ENCODE data around the gene ECSIT. TPM values are rescaled to one million over a fixed set of nuclear protein-coding genes. Genes with fewer than 3 reads are reported as not detected.

ECSIT gene
- total and polyA plus RNA-seq, 2 experiments from 2014 or later, result 17.1 to 28.0 TPM

DNA sequence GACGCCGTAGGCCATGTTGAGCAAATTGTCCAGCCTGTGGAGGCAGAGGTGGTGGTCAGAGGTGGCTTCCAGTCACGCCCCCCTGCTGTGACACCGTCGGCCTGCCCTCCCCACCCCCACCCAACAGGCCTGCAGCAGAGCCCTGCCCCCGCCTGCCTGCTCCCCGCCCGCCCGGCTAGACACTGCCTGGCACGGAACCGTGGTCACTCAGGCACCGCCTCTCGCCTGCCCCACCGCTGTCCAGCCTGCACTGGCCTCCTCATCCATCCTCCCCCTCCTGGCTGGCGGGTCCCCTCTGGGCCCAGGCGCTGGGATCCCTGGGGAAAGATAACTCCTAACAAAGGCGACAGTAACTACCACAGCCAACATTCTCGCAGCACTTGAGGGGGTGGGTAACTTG, 71.8 kb downstream of the ECSIT start:
- Histone ChIP-seq H3K27ac (no peak overlapping the region), H3F3A (ENCODE audit: insufficient read depth) (no peaks in the 10 kb centered on the region), H3K9ac (no peak overlapping the region), H3K9me2 (ENCODE audit: insufficient read depth) (no peaks in the 10 kb centered on the region), H4K20me1 (ENCODE audit: insufficient read depth) (no peaks in the 10 kb centered on the region), H3K4me3 (no peak overlapping the region), H3K4me2 (ENCODE audit: unreplicated experiment) (no peak overlapping the region), H3K79me2 (ENCODE audit: insufficient read depth) (no peaks in the 10 kb centered on the region), H3K9me3 (ENCODE audit: low read depth) (no peaks in the 10 kb centered on the region), H3K27me3 (replicated peaks; ENCODE audit: insufficient read depth) (no peaks in the 10 kb centered on the region), H3K36me3 (ENCODE audit: low read depth) (no peaks in the 10 kb centered on the region), H2AFZ (no peak overlapping the region), H3K4me1 (ENCODE audit: insufficient read depth) (no peaks in the 10 kb centered on the region)
- DNase-seq, result no peak
- in situ Hi-C loops (cut with MboI), result loop anchor here (25.0 kb wide), 1 partner anchor 170 kb away; the partner anchor contains the start of gene TSPAN16
- WGBS, 2 experiments (ENCODE audit: low coverage in 1 of 2, low lambda C conversion rate in 2 of 2, missing lambda C conversion rate in 2 of 2), result 30 to 34% methylated on average over 11 to 16 of the region's 18 CpGs
- no peak for TF ChIP-seq EZH2phosphoT487 (IDR thresholded peaks at IDR 0.05; ENCODE audit: insufficient read depth, low read depth)
- TF ChIP-seq EZH2 (IDR thresholded peaks at IDR 0.05; ENCODE audit: insufficient read depth, poor library complexity, severe bottlenecking), result no peak

DNA sequence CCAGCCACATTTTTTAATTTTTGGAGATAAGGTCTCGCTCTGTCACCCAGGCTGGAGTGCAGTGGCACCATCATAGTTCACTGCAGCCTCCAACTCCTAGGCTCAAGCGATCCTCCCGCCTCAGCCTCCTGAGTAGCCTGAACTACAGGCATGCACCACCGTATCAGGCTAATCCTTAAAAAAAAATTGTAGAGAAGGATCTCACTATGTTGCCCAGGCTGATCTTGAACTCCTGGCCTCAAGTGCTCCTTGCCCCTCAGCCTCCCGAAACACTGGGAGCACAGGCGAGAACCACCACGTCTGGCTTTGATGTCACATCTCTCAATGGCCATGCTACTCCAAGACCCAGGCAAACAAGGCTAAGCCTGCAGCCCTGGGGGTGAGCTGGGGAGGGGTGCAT, 72.3 kb downstream of the ECSIT start:
- no peak overlapping the region for H3K9ac ChIP-seq
- no peak overlapping the region for H2AFZ ChIP-seq
- no peak overlapping the region for H3K4me3 ChIP-seq
- no peaks in the 10 kb centered on the region for H3K4me1 ChIP-seq (ENCODE audit: insufficient read depth)
- no peak overlapping the region for H3K27ac ChIP-seq
- H3K36me3 ChIP-seq (ENCODE audit: low read depth), result no peaks in the 10 kb centered on the region
- no peaks in the 10 kb centered on the region for H4K20me1 ChIP-seq (ENCODE audit: insufficient read depth)
- DNase-seq, result no peak
- H3K4me2 ChIP-seq (ENCODE audit: unreplicated experiment), result no peak overlapping the region
- H3K9me3 ChIP-seq (ENCODE audit: low read depth), result no peaks in the 10 kb centered on the region
- WGBS, 2 experiments (ENCODE audit: low coverage in 1 of 2, low lambda C conversion rate in 2 of 2, missing lambda C conversion rate in 2 of 2), result 74 to 80% methylated on average over 7 of the region's 7 CpGs
- in situ Hi-C loops (cut with MboI), result loop anchor here (25.0 kb wide), 1 partner anchor 169 kb away; the partner anchor contains the start of gene TSPAN16
- H3K27me3 ChIP-seq (replicated peaks; ENCODE audit: insufficient read depth), result no peaks in the 10 kb centered on the region
- H3K9me2 ChIP-seq (ENCODE audit: insufficient read depth), result no peaks in the 10 kb centered on the region
- H3F3A ChIP-seq (ENCODE audit: insufficient read depth), result no peaks in the 10 kb centered on the region
- TF ChIP-seq EZH2phosphoT487 (IDR thresholded peaks at IDR 0.05; ENCODE audit: insufficient read depth, low read depth) (no peak), EZH2 (IDR thresholded peaks at IDR 0.05; ENCODE audit: insufficient read depth, poor library complexity, severe bottlenecking) (no peak)
- H3K79me2 ChIP-seq (ENCODE audit: insufficient read depth), result no peaks in the 10 kb centered on the region

Small RNA genes within 50 kb of the gene (microRNA-seq; reads per million reads assigned to microRNA genes)
- not detected for gene MIR7974 (ENCODE audit: borderline number of aligned reads)

Small RNA genes within 50 kb of the gene (small RNA-seq; reads per million reads assigned to genes)
- gene MIR7974 (ENCODE audit: low read depth, low replicate concordance) (0.19 reads per million), gene RN7SL833P (ENCODE audit: low read depth, low replicate concordance) (0.74 reads per million, percentile 25 among the genes with 10 or more reads in this experiment)

Other genes with a start within 250 kb of the ECSIT start
- gene TSPAN16, start 233.0 kb downstream of the ECSIT start, total RNA-seq (2014; rRNA removed; shearing (Covaris generic)), result not detected in 2 replicates
- gene TSPAN16, start 233.0 kb downstream of the ECSIT start, polyA plus RNA-seq (2016; fragmentation: Nextera tagmentation; extraction: Ambion mirVana), result not detected in 2 replicates
- 5.1 and 9.0 TPM in 2 replicates for gene RAB3D, start 189.5 kb downstream of the ECSIT start, total RNA-seq (2014; rRNA removed; shearing (Covaris generic))
- 3.7 and 4.3 TPM in 2 replicates for gene RAB3D, start 189.5 kb downstream of the ECSIT start, polyA plus RNA-seq (2016; fragmentation: Nextera tagmentation; extraction: Ambion mirVana)
- gene TMEM205, start 182.9 kb downstream of the ECSIT start, total RNA-seq (2014; rRNA removed; shearing (Covaris generic)), result 66.1 and 152 TPM in 2 replicates
- gene TMEM205, start 182.9 kb downstream of the ECSIT start, polyA plus RNA-seq (2016; fragmentation: Nextera tagmentation; extraction: Ambion mirVana), result 84.6 and 90.1 TPM in 2 replicates
- 8.5 and 11.6 TPM in 2 replicates for gene CCDC159, start 182.6 kb downstream of the ECSIT start, total RNA-seq (2014; rRNA removed; shearing (Covaris generic))
- 11.4 and 16.5 TPM in 2 replicates for gene CCDC159, start 182.6 kb downstream of the ECSIT start, polyA plus RNA-seq (2016; fragmentation: Nextera tagmentation; extraction: Ambion mirVana)
- gene PLPPR2, start 173.7 kb downstream of the ECSIT start, total RNA-seq (2014; rRNA removed; shearing (Covaris generic)), result 39.7 and 67.8 TPM in 2 replicates
- gene PLPPR2, start 173.7 kb downstream of the ECSIT start, polyA plus RNA-seq (2016; fragmentation: Nextera tagmentation; extraction: Ambion mirVana), result 52.0 TPM in 2 replicates
- 0.32 TPM in 1 of 2 replicates, not detected in the other for gene SWSAP1, start 154.5 kb downstream of the ECSIT start, total RNA-seq (2014; rRNA removed; shearing (Covaris generic))
- gene SWSAP1, start 154.5 kb downstream of the ECSIT start, polyA plus RNA-seq (2016; fragmentation: Nextera tagmentation; extraction: Ambion mirVana), result 1.3 and 1.4 TPM in 2 replicates
- gene EPOR, start 144.8 kb downstream of the ECSIT start, total RNA-seq (2014; rRNA removed; shearing (Covaris generic)), result 4.4 and 7.0 TPM in 2 replicates
- gene EPOR, start 144.8 kb downstream of the ECSIT start, polyA plus RNA-seq (2016; fragmentation: Nextera tagmentation; extraction: Ambion mirVana), result 4.3 and 4.7 TPM in 2 replicates
- 0.54 and 5.9 TPM in 2 replicates for gene RGL3, start 109.8 kb downstream of the ECSIT start, total RNA-seq (2014; rRNA removed; shearing (Covaris generic))
- gene RGL3, start 109.8 kb downstream of the ECSIT start, polyA plus RNA-seq (2016; fragmentation: Nextera tagmentation; extraction: Ambion mirVana), result 0.43 and 1.4 TPM in 2 replicates
- gene ODAD3, start 94.0 kb downstream of the ECSIT start, total RNA-seq (2014; rRNA removed; shearing (Covaris generic)), result 0.54 TPM in 1 of 2 replicates, not detected in the other
- 0.44 and 0.95 TPM in 2 replicates for gene ODAD3, start 94.0 kb downstream of the ECSIT start, polyA plus RNA-seq (2016; fragmentation: Nextera tagmentation; extraction: Ambion mirVana)
- gene PRKCSH, start 93.5 kb downstream of the ECSIT start, total RNA-seq (2014; rRNA removed; shearing (Covaris generic)), result 118 and 142 TPM in 2 replicates
- gene PRKCSH, start 93.5 kb downstream of the ECSIT start, polyA plus RNA-seq (2016; fragmentation: Nextera tagmentation; extraction: Ambion mirVana), result 94.1 and 104 TPM in 2 replicates
- not detected in 2 replicates for gene ELAVL3, start 48.1 kb downstream of the ECSIT start, total RNA-seq (2014; rRNA removed; shearing (Covaris generic))
- not detected in 2 replicates for gene ELAVL3, start 48.1 kb downstream of the ECSIT start, polyA plus RNA-seq (2016; fragmentation: Nextera tagmentation; extraction: Ambion mirVana)
- gene ZNF653, start 23.3 kb downstream of the ECSIT start, total RNA-seq (2014; rRNA removed; shearing (Covaris generic)), result 3.9 and 4.6 TPM in 2 replicates
- 1.4 and 2.2 TPM in 2 replicates for gene ZNF653, start 23.3 kb downstream of the ECSIT start, polyA plus RNA-seq (2016; fragmentation: Nextera tagmentation; extraction: Ambion mirVana)
- gene CNN1, start 9.7 kb upstream of the ECSIT start, total RNA-seq (2014; rRNA removed; shearing (Covaris generic)), result 44.5 and 47.4 TPM in 2 replicates
- gene CNN1, start 9.7 kb upstream of the ECSIT start, polyA plus RNA-seq (2016; fragmentation: Nextera tagmentation; extraction: Ambion mirVana), result 27.1 and 30.0 TPM in 2 replicates
- gene ELOF1, start 30.1 kb upstream of the ECSIT start, total RNA-seq (2014; rRNA removed; shearing (Covaris generic)), result 32.4 and 50.6 TPM in 2 replicates
- gene ELOF1, start 30.1 kb upstream of the ECSIT start, polyA plus RNA-seq (2016; fragmentation: Nextera tagmentation; extraction: Ambion mirVana), result 71.8 and 72.6 TPM in 2 replicates
- gene ACP5, start 48.5 kb upstream of the ECSIT start, total RNA-seq (2014; rRNA removed; shearing (Covaris generic)), result 0.11 TPM in 1 of 2 replicates, not detected in the other
- 0.26 TPM in 1 of 2 replicates, not detected in the other for gene ACP5, start 48.5 kb upstream of the ECSIT start, polyA plus RNA-seq (2016; fragmentation: Nextera tagmentation; extraction: Ambion mirVana)
- 13.3 and 13.8 TPM in 2 replicates for gene ZNF627, start 68.3 kb upstream of the ECSIT start, total RNA-seq (2014; rRNA removed; shearing (Covaris generic))
- gene ZNF627, start 68.3 kb upstream of the ECSIT start, polyA plus RNA-seq (2016; fragmentation: Nextera tagmentation; extraction: Ambion mirVana), result 7.2 and 7.7 TPM in 2 replicates
- gene ZNF823, start 209.8 kb upstream of the ECSIT start, total RNA-seq (2014; rRNA removed; shearing (Covaris generic)), result 6.8 and 7.2 TPM in 2 replicates
- 1.9 and 3.0 TPM in 2 replicates for gene ZNF823, start 209.8 kb upstream of the ECSIT start, polyA plus RNA-seq (2016; fragmentation: Nextera tagmentation; extraction: Ambion mirVana)
- 6.5 and 8.5 TPM in 2 replicates for gene ZNF441, start 237.9 kb upstream of the ECSIT start, total RNA-seq (2014; rRNA removed; shearing (Covaris generic))
- 3.5 and 3.6 TPM in 2 replicates for gene ZNF441, start 237.9 kb upstream of the ECSIT start, polyA plus RNA-seq (2016; fragmentation: Nextera tagmentation; extraction: Ambion mirVana)